ENCODE data around the gene DPYSL4.

- no peak for TF ChIP-seq SIN3A (IDR thresholded peaks at IDR 0.05; ENCODE audit: borderline replicate concordance, low read depth, low read length)
- no peak for TF ChIP-seq JUND (CRISPR knock-in tag; IDR thresholded peaks at IDR 0.05)
- TF ChIP-seq NFE2L2 (IDR thresholded peaks at IDR 0.05; ENCODE audit: low read length), result no peak
- no peak for TF ChIP-seq ZBTB44 (CRISPR knock-in tag; IDR thresholded peaks at IDR 0.05)
- no peak for TF ChIP-seq CBX1 (IDR thresholded peaks at IDR 0.05; ENCODE audit: low read depth)
- TF ChIP-seq CTCF (CRISPR knock-in tag; IDR thresholded peaks at IDR 0.05), result no peak
- no peak for TF ChIP-seq CREM (IDR thresholded peaks at IDR 0.05)
- TF ChIP-seq CREM (CRISPR knock-in tag; IDR thresholded peaks at IDR 0.05), result no peak
- no peak for TF ChIP-seq CREB3 (CRISPR knock-in tag; IDR thresholded peaks at IDR 0.05)
- no peak for TF ChIP-seq ZBTB40 (IDR thresholded peaks at IDR 0.05)
- no peak for TF ChIP-seq ZBTB40 (CRISPR knock-in tag; IDR thresholded peaks at IDR 0.05)
Measured at GRCh38 chr10:132233501-132234085, 46.8 kb downstream of the DPYSL4 start.
